HG02870 (cell line): ENCODE results near the gene PARD3.
"Not testable (repeated sequence)": the region's sequence is repeated elsewhere in the genome, so short reads cannot be mapped to it uniquely, and the experiment has no call there.

Experiments used
- ATAC-seq: cut with Tn5 transposase; IDR thresholded peaks from one replicate; pipeline ENCODE4 v1.9.1; 2021; ENCODE audit warnings: mild to moderate bottlenecking, moderate library complexity; ENCODE audit not compliant: unreplicated experiment

PARD3 gene

DNA sequence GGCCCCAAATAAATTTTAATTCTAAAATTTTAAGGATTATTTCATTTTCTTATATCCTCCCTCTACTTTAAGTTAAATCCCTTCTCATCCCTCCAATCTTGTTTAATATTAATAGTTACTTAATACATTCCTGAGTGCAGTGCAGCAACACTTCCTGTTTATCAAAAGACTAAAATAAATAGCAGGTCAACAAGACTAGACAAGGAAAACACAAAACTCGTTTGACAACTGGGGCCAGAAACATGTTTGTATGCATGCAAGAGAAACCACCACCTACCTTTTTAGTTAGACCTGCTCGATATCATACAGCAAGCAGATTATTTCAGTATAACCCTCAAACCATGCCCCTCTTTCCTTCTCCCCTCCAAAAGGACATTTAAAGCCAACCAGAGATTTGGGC is 95.8 kb downstream of the PARD3 start:
- ATAC-seq, result no peak

GRCh38 chr10:34717429-34717828 is 97.7 kb downstream of the PARD3 start:
- ATAC-seq, result no peak

- no peak for ATAC-seq
These were observed 98.1 kb downstream of the PARD3 start for GRCh38 chr10:34716958-34717357.

- no peak for ATAC-seq
These were observed 98.9 kb downstream of the PARD3 start for GRCh38 chr10:34716234-34716633.

GRCh38 chr10:34715511-34716187 is 99.4 kb downstream of the PARD3 start:
- no peak for ATAC-seq

DNA sequence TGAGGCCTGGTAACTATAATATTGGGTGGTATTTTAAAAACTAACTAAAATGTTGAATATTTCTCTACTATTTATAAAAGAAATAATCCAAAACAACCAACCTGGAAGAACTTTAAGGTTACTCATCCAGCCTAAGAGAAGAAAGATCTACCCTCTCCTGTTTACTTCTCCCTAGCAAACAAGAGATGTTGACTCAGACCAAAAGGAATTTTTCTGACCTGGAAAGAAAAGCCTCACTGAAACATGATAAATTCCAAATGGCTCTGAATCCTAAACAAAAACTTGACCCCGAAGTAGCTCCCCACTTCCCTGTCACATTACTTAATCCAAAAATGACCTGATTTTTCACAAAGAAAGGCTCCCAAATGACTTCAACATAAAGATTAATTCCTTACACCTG is 101.2 kb downstream of the PARD3 start:
- ATAC-seq, result no peak

DNA sequence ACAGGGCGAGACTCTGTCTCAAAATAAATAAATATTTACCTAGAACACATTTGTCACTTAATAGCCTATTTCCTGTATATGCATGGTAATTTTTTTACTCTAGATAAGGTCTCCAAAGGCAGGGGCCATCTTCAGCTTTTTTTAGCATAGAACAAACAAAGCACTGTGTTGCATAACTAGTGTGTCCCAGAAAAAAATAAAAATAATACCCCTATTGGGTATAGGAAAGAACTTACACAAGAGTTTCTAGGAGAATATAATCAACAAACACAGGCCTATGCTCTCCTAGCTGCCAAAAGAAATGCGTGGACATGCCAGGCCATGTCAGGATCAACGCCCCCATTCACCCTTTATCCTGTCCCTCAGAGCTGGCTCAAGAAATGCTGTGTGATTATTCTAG is 103.6 kb downstream of the PARD3 start:
- ATAC-seq, result no peak

DNA sequence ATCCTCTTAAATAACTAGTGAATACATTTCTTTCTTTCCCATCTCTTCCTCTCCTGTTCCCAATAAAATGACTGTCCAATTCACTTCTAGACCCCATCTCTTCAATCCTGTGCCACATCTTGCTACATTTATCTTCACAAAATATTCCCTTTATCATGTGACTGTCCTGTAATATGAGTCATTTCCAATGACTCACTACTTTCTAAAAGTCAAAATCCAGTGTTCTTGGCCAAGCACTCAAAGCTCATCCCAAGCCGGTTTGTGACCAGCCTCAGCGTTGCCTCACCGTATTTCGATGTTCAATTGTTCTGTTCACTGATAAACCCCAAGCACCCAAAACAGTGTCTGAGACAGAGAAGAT is 104.7 kb downstream of the PARD3 start:
- ATAC-seq, result no peak

DNA sequence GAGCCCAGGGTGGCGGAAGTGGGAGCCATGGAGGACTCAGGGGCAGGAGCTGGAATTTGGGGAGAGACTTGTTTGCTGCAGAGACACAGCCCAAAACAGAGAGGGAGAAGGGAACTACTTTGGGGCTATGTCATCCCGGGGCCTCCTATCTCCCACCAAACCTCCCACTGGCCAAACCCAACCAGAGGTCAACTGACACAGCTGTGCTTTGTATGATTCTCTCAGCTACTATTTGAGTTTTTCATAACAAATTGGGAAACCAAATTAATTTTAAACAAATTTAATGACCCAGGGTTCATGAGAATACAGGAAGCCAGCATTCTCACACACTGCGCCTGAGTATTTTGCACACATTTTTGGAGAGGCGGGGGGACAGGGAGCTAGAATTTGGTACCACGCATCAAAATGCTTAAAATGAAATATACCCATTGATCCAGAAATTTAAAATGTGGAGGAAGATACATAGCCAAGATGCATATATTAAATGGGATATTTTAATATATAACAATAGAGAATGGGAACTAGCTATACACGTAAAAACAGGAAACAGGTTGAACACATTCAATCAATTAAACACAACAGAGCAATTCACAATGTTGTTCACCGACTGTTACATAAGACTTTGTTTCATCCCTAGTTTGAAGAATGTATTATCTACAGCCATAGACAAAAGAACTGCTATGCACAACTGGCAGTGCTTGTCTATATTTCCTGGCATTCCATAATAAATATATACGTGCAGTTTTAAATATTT is 105.3 kb downstream of the PARD3 start:
- ATAC-seq, result no peak

- no peak for ATAC-seq
These were observed 107.4 kb downstream of the PARD3 start for GRCh38 chr10:34707656-34708055.

DNA sequence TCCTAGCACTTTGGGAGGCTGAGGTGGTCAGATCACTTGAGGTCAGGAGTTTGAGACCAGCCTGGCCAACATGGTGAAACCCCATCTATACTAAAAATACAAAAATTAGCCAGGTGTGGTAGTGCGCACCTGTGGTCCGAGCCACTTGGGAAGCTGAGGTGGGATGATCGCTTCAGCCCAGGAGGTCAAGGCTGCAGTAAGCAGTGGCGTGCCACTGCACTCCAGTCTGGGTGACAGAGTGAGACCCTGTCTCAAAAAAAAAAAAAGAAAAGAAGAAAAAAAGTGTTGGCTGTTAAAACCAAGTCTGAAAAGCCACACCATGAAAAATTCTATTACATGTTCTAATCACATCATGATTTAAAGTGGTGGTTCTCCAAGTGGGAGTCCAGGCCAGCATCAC is 108.1 kb downstream of the PARD3 start:
- ATAC-seq, result not testable (repeated sequence)

DNA sequence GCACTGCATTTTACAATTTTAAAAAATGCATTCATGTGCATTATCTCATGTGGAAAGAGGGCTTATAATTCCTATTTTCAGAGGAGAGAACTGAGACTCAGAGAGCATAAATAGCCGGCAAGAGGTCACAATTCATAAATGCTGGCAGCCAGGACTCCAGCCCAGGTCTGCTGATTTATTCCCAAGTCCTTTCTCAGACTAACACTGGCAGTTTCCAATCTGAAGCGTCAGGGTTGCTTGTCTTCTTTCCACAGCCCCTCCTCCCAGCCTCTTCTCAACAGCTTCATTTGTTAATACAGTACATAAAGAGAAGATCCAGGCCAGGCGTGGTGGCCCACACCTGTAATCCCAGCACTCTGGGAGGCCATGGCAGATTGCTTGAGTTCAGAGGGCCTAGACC is 108.9 kb downstream of the PARD3 start:
- no peak for ATAC-seq

DNA sequence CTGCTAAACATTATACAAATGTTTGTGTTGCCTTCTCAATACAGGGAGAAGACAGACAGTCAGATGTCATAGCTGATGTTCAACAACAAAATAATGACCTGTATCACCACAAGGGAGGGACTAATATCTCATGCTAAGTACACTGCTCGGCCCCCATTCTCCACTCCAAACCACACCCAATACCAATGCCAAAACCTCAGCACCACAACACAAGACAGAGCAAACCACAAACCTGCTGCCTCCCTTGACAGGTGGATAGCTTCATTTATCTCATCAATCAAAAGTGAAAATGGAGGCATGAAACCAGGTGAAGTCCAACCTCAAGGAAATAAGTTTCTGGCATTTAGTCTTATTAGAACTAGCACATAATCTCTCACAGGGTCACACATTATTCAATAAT is 109.5 kb downstream of the PARD3 start:
- ATAC-seq, result no peak

GRCh38 chr10:34704526-34705184 is 110.4 kb downstream of the PARD3 start:
- no peak for ATAC-seq

- ATAC-seq, result no peak
These were observed 112.1 kb downstream of the PARD3 start for GRCh38 chr10:34702982-34703381.

- no peak for ATAC-seq
These were observed 112.8 kb downstream of the PARD3 start for GRCh38 chr10:34702093-34702937.

- ATAC-seq, result no peak
These were observed 113.9 kb downstream of the PARD3 start for GRCh38 chr10:34701194-34701593.

GRCh38 chr10:34700752-34701151 is 114.3 kb downstream of the PARD3 start:
- not testable (repeated sequence) for ATAC-seq

GRCh38 chr10:34699904-34700517 is 115.1 kb downstream of the PARD3 start:
- no peak for ATAC-seq

- no peak for ATAC-seq
These were observed 116.1 kb downstream of the PARD3 start for GRCh38 chr10:34698979-34699378.
